ENCODE measurements around the gene SPNS3.

The SPNS3 gene

GRCh38 chr17:4427505-4427904, 6.2 kb upstream of the SPNS3 start:
- DNase-seq = no peak

DNA sequence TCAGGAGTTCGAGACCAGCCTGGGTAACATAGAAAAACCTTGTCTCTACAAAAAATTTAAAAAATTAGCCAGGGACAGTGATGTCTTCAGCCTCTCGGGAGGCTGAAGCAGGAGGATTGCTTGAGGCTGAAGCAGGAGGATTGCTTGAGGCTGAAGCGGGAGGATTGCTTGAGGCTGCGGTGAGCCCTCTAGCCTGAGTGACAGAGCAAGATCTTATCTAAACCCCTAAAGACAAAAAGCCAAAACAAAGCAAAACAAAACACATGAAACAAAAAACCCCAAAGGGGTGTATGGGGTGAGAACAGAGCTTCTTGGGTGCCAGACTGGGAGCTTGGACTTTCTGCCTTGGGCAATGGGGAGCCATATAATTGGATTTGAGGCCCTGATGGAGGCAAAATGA, 2.6 kb downstream of the SPNS3 start:
- DNase-seq = no peak

- DNase-seq = no peak
These were observed 3.1 kb downstream of the SPNS3 start for GRCh38 chr17:4436846-4437245.

GRCh38 chr17:4438162-4438944, 4.6 kb downstream of the SPNS3 start:
- no peak for DNase-seq

GRCh38 chr17:4440021-4440420, 6.3 kb downstream of the SPNS3 start:
- no peak for DNase-seq

DNA sequence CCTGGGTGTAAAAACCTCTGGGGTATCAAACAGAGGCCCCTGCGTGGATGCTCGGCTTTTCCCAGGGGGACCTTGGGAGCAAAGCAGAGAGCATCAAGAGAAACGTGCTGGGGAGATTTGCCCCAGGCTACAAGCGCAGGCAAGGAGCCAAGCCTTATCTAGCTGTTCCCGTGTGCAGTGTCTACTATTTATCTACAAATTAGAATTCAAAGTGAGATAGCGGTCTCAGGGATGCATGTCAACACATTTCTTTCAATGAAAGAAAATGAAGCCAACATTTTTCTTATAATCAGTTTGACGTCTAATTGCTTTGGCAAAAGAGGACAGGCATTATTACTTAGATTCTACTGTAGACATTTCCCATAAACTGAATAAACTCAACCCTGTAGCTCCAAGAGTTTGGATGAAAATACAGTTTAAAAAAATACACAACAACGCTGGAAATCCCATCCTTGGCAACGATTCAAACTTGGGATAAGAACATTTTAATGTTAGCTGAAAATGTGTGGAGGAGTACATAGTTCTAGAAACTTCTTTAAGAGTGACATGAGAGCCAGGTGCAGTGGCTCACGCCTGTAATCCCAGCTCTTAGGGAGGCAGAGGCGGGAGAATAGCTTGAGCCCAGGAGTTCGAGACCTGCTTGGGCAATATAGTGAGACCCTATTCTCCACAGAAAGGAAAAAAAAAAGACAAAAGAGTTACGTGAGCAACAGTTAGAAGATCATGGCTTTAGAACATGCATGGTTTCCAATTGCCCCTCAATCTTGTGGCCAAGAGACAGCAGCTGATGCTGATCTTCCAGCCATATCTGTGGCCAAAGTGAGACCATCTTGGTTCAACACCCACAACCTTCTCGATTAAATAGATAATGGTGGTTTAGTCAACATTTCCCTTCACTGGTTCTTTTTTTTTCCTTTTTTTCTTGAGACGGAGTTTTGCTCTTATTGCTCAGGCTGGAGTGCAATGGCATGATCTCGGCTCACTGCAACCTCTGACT, 7.2 kb downstream of the SPNS3 start:
- no peak for DNase-seq

DNA sequence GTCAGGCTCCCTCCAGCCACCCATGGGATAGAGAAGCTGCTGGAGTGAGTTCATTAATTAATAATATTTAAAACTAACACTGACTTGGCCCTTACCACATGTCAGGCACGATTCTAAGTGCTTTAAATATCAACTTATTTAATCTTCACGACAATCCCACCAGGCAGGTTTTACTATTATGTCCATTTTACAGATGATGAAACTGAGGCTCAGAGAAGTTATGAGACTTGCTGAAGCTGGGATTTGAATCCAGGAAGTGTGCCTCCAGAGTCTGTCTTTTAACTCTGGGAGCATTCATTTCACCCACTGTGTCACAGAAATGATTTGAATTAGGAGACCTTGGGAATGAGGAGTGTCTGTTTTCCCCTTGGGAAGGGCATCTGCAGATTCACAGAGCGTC, 8.8 kb downstream of the SPNS3 start:
- no peak for DNase-seq

DNA sequence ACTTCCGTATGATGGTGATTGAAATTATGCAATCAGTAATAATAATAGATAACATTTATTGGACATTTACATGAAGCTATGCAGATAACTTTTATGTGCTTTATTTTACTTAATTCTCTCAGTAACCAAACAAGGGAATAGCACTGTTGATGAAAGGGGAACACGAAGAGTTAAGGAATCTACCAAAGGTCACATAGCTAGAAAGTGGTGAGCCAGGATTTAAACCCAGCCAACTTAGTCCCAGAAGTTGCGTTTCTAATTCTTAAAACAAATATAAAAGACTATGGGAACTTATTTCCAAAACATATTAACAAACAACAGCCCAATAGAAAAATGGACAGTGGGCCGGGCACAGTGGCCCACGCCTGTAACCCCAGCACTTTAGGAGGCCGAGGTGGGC, 9.7 kb downstream of the SPNS3 start:
- no peak for DNase-seq

DNA sequence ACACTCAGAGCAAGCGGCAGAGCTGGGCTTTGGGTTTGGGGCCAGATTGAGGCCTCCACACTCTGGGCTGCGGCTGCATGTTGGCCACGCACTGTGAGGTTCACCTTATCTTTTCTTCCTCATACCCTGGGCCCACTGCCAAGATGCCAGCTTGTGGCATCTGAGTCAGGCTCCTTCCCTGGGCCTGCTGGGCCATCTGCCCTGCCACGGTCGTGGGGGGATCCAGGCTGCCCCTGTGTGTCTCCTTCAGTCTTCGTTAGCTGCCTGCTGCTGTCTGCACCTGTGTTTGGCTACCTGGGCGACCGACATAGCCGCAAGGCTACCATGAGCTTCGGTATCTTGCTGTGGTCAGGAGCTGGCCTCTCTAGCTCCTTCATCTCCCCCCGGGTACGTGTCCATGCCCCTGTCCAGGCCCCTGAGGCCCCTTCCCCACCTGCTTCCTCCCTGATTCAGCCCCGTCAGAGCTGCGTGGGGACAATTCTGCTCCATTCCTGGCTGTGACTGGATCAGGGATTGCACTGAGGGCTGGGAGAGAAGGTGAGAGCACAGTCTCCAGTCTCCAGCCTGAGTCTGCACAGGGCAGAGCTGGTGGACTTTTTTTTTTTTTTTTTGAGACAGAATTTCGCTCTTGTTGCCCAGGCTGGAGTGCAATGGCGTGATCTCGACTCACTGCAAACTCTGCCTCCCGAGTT, 11.2 kb downstream of the SPNS3 start:
- DNase-seq = no peak

DNA sequence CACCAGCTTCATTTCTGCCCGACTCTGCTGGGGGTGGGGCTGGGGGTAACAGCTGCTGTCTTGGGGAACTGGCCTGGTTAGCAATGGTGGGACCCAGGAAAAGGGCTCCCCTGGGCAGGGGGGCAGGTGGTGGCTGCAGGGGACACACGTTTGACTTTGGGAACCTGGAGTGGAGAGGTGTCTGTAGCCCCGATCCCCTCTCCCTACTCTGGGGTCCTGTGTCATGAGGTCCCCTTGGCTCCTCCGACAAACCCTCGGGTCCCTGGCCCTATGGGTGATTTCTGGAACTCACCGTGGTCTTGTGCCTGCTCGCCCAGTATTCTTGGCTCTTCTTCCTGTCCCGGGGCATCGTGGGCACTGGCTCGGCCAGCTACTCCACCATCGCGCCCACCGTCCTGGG, 12.0 kb downstream of the SPNS3 start:
- DNase-seq = no peak

DNA sequence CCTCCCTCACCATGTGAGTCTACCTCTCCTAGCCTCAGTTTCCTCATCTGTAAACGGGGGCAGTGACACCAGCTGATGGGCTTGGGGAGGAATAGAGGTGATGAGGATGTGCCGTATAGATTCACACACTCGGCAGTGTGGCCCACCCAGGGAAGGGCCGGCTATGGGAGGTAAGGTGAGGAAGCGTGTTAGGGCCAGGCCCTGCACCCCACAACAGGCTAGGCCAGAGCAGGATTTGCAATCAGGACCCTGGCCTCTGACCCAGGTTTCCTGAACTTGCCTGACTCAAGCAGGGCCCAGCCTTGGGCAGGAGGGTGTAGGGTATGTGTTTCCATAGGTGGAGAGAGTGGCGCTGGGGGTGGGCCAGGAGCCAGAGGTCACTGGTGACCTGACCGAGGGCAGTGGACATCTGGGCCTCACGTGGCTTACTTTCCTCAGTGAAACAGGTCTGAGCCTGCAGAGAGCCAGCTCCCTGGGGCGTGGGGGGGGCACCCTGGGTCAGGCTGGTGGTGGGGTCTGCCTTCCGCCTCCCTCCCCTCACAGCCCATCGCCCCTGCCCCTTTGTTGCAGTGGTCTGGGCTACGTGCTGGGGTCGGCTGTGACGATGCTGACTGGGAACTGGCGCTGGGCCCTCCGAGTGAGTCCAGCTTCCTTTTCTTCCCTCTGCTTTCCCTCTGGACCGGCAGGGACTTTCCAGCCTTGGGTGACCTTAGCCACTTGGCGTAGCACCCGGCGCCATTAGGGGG, 12.8 kb downstream of the SPNS3 start:
- DNase-seq = no peak

GRCh38 chr17:4448197-4448980, 14.6 kb downstream of the SPNS3 start:
- DNase-seq = no peak

DNA sequence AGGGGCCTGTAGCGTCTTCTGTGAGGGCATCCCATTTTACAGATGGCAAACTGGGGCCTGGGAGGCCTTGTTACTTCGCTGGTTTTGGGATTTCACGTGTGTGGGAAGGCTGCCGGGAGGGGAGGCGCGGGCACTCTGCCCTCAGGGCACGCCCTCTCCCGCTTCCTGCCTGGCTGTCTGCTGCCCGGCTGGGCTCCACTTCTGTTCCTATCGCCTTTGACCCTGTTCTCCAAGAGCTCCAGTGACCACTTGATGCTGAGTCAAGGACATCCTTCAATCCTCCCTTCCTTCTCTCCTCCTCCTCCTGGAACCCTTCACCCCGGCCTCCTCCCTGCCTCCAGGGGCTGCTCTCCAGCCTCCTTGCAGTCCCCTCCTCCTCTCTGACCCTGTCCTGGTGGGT, 16.0 kb downstream of the SPNS3 start:
- DNase-seq = no peak

- no peak for DNase-seq
These were observed 17.1 kb downstream of the SPNS3 start for GRCh38 chr17:4450710-4451316.

DNA sequence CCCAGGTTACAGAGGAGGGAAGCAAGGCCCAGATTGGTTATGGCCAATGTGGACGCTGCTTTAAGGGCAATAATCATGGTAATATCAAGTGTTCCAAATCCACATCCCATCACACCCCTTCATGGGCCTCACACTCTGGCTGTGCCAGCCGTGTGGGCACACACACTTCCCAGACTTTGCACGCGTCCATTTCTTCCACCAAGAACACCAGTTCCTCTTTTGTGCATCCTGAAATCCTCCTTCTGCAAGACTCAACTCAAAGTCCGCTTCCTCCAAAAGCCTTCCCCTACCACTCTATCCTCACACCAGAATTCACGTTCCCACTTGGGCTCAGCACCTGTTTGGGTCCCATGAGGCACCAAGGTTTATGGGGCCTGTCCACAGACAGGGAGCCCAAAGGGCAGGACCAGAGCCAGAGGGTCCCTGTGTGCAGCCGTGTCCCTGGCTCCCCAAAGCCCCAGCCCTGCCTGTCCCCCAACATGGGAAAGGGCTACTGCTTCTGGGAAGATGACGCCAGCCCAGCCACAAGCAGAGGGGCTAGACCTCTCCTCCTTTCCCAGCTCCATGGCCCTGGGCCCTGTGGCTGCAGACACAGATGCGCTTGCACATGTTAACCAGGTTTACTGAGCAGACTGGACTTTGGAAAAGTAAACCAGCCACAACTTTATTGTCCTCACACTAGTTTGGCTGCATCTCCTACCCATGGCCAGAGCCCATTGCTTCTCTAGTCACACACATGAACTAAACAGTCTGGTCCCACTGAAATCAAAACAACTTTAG, 20.3 kb downstream of the SPNS3 start:
- DNase-seq = no peak

GRCh38 chr17:4460661-4461060, 26.9 kb downstream of the SPNS3 start:
- DNase-seq = no peak

- no peak for DNase-seq
These were observed 30.2 kb downstream of the SPNS3 start for GRCh38 chr17:4463818-4464476.

- DNase-seq = no peak
These were observed 32.0 kb downstream of the SPNS3 start for GRCh38 chr17:4465786-4466185.

DNA sequence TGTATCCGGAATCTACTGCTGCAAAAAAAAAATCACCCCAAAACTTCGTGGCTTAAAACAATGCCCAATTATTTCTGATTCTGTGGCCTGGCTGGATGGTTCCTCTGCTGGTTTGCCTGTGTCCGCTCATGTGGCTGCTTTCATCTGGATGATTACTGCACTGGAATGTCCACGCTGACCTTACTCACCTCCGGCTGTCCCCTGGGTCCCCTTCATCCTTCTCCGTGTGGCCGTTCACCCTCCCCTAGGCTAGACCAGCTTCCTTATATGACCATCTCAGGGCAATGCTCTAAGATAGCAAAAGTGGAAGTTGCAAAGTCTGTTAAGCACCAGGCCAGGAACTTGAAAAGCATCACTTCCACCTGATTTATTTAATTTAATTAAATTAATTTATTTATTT, 33.5 kb downstream of the SPNS3 start:
- DNase-seq = no peak

DNA sequence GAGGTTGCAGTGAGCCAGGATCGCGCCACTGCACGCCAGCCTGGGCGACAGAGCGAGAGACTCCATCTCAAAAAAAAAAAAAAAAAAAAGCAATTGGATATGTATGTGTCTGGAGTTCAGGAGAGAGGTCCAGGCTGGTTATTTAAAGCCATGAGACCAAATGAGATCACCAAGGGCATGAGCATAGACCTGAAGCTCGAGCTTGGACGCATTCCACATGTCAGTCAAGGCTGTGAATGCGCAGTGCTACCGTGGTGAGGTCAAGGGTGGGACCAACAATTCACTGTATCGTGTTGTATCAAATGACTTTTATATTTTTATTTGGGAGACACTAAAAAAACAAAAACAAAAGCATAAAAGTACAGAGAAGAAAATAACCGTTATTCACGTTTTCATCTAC, 35.8 kb downstream of the SPNS3 start:
- no peak for DNase-seq

Measured in activated CD4-positive, CD25-positive, alpha-beta regulatory T cell (primary cell).